Uterus (tissue), 2 donors: ENCODE data around the gene GRIN2D.

Experiments
- POLR2A ChIP-seq, 2 donors: fragments of 450-650 bp; IDR thresholded peaks; one replicate each; pipeline ENCODE4 v1.6.1; 2016; ENCODE audit warnings: antibody characterized with exemption in 2 of 2, mild to moderate bottlenecking in 1 of 2, moderate library complexity in 1 of 2
- TF ChIP-seq, protein P1 (sequence below), 4 experiments: fragments of 200-600 bp in 2 of 4; fragments of 450-650 bp in 2 of 4; sonication (generic) in 2 of 4; IDR thresholded peaks; one replicate each; pipeline ENCODE4 v1.5.1; 2016 to 2019; ENCODE audit warnings: antibody characterized with exemption in 4 of 4, mild to moderate bottlenecking in 2 of 4, moderate library complexity in 1 of 4

DNA sequence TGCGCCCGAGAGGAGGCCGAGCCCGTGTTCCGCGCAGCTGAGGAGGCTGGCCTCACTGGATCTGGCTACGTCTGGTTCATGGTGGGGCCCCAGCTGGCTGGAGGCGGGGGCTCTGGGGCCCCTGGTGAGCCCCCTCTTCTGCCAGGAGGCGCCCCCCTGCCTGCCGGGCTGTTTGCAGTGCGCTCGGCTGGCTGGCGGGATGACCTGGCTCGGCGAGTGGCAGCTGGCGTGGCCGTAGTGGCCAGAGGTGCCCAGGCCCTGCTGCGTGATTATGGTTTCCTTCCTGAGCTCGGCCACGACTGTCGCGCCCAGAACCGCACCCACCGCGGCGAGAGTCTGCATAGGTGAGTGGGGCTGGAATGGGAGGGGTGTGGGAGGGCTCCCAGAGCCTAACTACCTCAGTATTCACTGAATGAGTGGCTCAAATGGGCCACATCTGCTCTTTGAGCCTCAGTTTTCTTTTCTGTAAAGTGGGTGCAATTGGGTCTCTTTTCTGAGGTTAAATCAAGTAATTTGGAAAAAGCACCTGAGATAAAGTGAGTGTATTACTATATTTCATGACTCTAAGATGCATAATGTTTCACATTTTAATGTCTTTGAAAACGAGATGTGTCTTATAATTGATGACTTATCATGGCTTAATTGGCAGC is 11.7 kb downstream of the GRIN2D start:
- TF ChIP-seq, protein P1, sequence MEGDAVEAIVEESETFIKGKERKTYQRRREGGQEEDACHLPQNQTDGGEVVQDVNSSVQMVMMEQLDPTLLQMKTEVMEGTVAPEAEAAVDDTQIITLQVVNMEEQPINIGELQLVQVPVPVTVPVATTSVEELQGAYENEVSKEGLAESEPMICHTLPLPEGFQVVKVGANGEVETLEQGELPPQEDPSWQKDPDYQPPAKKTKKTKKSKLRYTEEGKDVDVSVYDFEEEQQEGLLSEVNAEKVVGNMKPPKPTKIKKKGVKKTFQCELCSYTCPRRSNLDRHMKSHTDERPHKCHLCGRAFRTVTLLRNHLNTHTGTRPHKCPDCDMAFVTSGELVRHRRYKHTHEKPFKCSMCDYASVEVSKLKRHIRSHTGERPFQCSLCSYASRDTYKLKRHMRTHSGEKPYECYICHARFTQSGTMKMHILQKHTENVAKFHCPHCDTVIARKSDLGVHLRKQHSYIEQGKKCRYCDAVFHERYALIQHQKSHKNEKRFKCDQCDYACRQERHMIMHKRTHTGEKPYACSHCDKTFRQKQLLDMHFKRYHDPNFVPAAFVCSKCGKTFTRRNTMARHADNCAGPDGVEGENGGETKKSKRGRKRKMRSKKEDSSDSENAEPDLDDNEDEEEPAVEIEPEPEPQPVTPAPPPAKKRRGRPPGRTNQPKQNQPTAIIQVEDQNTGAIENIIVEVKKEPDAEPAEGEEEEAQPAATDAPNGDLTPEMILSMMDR (IDR thresholded peaks at IDR 0.05), result no peak
- TF ChIP-seq POLR2A (IDR thresholded peaks at IDR 0.05), result no peak
